Mesenchymal stem cell (in vitro differentiated cells and primary cell): Measurements from ENCODE around the gene LRRN1.

Experiments used
- DNase-seq: peaks from one replicate; pipeline ENCODE4 v3.0.0-alpha.2; 2013
- H2AFZ ChIP-seq: one replicate; pipeline ENCODE4 v1.6.1; 2013; ENCODE audit warnings: low read depth, mild to moderate bottlenecking, control low read depth, inconsistent platforms, low read length, moderate library complexity
- H2AK5ac ChIP-seq: 2 replicates; pipeline ENCODE4 v1.6.1; 2013; ENCODE audit warnings: low read length, moderate library complexity, mild to moderate bottlenecking, inconsistent platforms; ENCODE audit not compliant: severe bottlenecking
- H2BK120ac ChIP-seq: one replicate; pipeline ENCODE4 v1.6.1; 2013; ENCODE audit warnings: low read depth, mild to moderate bottlenecking, inconsistent platforms, low read length, moderate library complexity
- H2BK12ac ChIP-seq, 2 experiments: one replicate each; pipeline ENCODE4 v1.6.1; 2013; ENCODE audit warnings: inconsistent platforms in 2 of 2, low read length in 2 of 2, mild to moderate bottlenecking in 2 of 2, moderate library complexity in 2 of 2, control low read depth in 1 of 2
- H2BK15ac ChIP-seq: one replicate; pipeline ENCODE4 v1.6.1; 2013; ENCODE audit warnings: mild to moderate bottlenecking, low read depth, inconsistent platforms; ENCODE audit not compliant: poor library complexity, severe bottlenecking
- H2BK5ac ChIP-seq: 2 replicates; pipeline ENCODE4 v1.6.1; 2013; ENCODE audit warnings: low read depth, mild to moderate bottlenecking, low read length, control low read depth, inconsistent platforms; ENCODE audit not compliant: poor library complexity, severe bottlenecking
- H3K14ac ChIP-seq, 2 experiments: one replicate each; pipeline ENCODE4 v1.6.1; 2013; ENCODE audit warnings: inconsistent platforms in 2 of 2, low read length in 2 of 2, control low read depth in 1 of 2, mild to moderate bottlenecking in 1 of 2, moderate library complexity in 1 of 2
- H3K18ac ChIP-seq, 2 experiments: one replicate each; pipeline ENCODE4 v1.6.1; 2013; ENCODE audit warnings: inconsistent platforms in 2 of 2, low read length in 2 of 2, control low read depth in 1 of 2, low read depth in 1 of 2, mild to moderate bottlenecking in 1 of 2
- H3K23ac ChIP-seq, 2 experiments: one replicate each; pipeline ENCODE4 v1.6.1; 2013; ENCODE audit warnings: inconsistent platforms in 2 of 2, low read length in 2 of 2, mild to moderate bottlenecking in 2 of 2, moderate library complexity in 2 of 2, control low read depth in 1 of 2
- H3K27ac ChIP-seq: 2 replicates; pipeline ENCODE4 v1.5.1; 2013; ENCODE audit warnings: mild to moderate bottlenecking, moderate library complexity, low read length, control low read depth, inconsistent platforms; ENCODE audit not compliant: poor library complexity, severe bottlenecking
- H3K27me3 ChIP-seq, 2 experiments: 2 replicates each; pipeline versions ENCODE4 v1.6.1 to v1.7.0; 2013; ENCODE audit warnings: low read length in 2 of 2, mild to moderate bottlenecking in 2 of 2, moderate library complexity in 2 of 2, control low read depth in 1 of 2, inconsistent platforms in 1 of 2; ENCODE audit not compliant: control insufficient read depth in 1 of 2, insufficient read depth in 1 of 2
- H3K36me3 ChIP-seq, 2 experiments: 2 replicates each; pipeline versions ENCODE4 v1.6.1 to v1.7.0; 2013; ENCODE audit warnings: low read length in 2 of 2, control low read depth in 1 of 2, inconsistent platforms in 1 of 2, low read depth in 1 of 2, mild to moderate bottlenecking in 1 of 2; ENCODE audit not compliant: insufficient read depth in 2 of 2, control insufficient read depth in 1 of 2
- H3K4ac ChIP-seq, 2 experiments: one replicate each; pipeline ENCODE4 v1.6.1; 2013; ENCODE audit warnings: inconsistent platforms in 2 of 2, low read length in 2 of 2, mild to moderate bottlenecking in 2 of 2, moderate library complexity in 2 of 2, control low read depth in 1 of 2, low read depth in 1 of 2
- H3K4me1 ChIP-seq: 2 replicates; pipeline ENCODE4 v1.6.1; 2013; ENCODE audit warnings: low read depth, low read length, control low read depth; ENCODE audit not compliant: control insufficient read depth, insufficient read depth
- H3K4me2 ChIP-seq: 2 replicates; pipeline ENCODE4 v1.6.1; 2013; ENCODE audit warnings: low read length, mild to moderate bottlenecking, inconsistent platforms; ENCODE audit not compliant: poor library complexity, severe bottlenecking
- H3K4me3 ChIP-seq, 2 experiments: 2 replicates each; pipeline versions ENCODE4 v1.5.1 to v1.7.0; 2013; ENCODE audit warnings: low read length in 2 of 2, mild to moderate bottlenecking in 2 of 2, control low read depth in 1 of 2, low read depth in 1 of 2; ENCODE audit not compliant: insufficient read depth in 1 of 2
- H3K79me1 ChIP-seq: replicated peaks from 2 replicates; pipeline ENCODE4 v1.6.1; 2013; ENCODE audit warnings: mild to moderate bottlenecking, control low read depth, low read length, inconsistent platforms; ENCODE audit not compliant: poor library complexity, severe bottlenecking
- H3K9ac ChIP-seq: 2 replicates; pipeline ENCODE4 v1.7.0; 2013; ENCODE audit warnings: mild to moderate bottlenecking, low read length, moderate library complexity
- H3K9me3 ChIP-seq: 2 replicates; pipeline ENCODE4 v1.7.0; 2013; ENCODE audit warnings: mild to moderate bottlenecking, low read length; ENCODE audit not compliant: control insufficient read depth
- H4K8ac ChIP-seq: one replicate; pipeline ENCODE4 v1.6.1; 2013; ENCODE audit warnings: inconsistent platforms, mild to moderate bottlenecking, low read length, moderate library complexity
- H4K91ac ChIP-seq: one replicate; pipeline ENCODE4 v1.6.1; 2013; ENCODE audit warnings: mild to moderate bottlenecking, low read length, inconsistent platforms
- WGBS: methylation state at CpG from one replicate; pipeline ENCODE4 v1.1.7; 2013; ENCODE audit warnings: mixed read lengths; 5-methylcytosine and 5-hydroxymethylcytosine counted together

Gene LRRN1

GRCh38 chr3:3893590-3893989 is 94.4 kb downstream of the LRRN1 start:
- WGBS = 42% methylated on average over 3 of the region's 4 CpGs
- Histone ChIP-seq H3K9ac (no peak overlapping the region), H3K36me3 (no peaks in the 10 kb centered on the region), H2BK5ac (no peak overlapping the region), H3K9me3 (peaks cover 18% of the 10 kb centered on the region), H3K4me2 (no peak overlapping the region), H3K14ac (no peak overlapping the region), H2AK5ac (no peak overlapping the region), H2BK120ac (no peak overlapping the region), H3K4ac (no peak overlapping the region), H3K18ac (no peak overlapping the region), H3K27ac (no peak overlapping the region), H3K79me1 (no peaks in the 10 kb centered on the region), H3K4me1 (no peaks in the 10 kb centered on the region), H3K27me3 (no peaks in the 10 kb centered on the region), H2BK15ac (no peak overlapping the region), H2BK12ac (no peak overlapping the region), H2AFZ (no peak overlapping the region), H3K4me3 (no peak overlapping the region), H3K23ac (no peak overlapping the region), H4K91ac (no peak overlapping the region), H4K8ac (no peak overlapping the region)
- DNase-seq = no peak
